Measurements from ENCODE around the gene RCN2. TPM values are rescaled to one million over a fixed set of nuclear protein-coding genes. Genes with fewer than 3 reads are reported as not detected.

The RCN2 gene
- total RNA-seq, 1 experiment from 2014 or later: 130 TPM

GRCh38 chr15:76912430-76912829, 19.1 kb upstream of the RCN2 start:
- no peaks in the 10 kb centered on the region; the same call in 1 of the 2 replicates for H3K27me3 ChIP-seq (ENCODE audit: control insufficient read depth, insufficient read depth, low read length)
- DNase-seq: no peak
- no peak overlapping the region for H3K4me3 ChIP-seq (ENCODE audit: insufficient read depth, low read depth, low read length)
- H3K36me3 ChIP-seq (replicated peaks; ENCODE audit: control insufficient read depth, insufficient read depth, low read length): no peaks in the 10 kb centered on the region

- H3K27me3 ChIP-seq (ENCODE audit: control insufficient read depth, insufficient read depth, low read length): no peaks in the 10 kb centered on the region; the same call in 1 of the 2 replicates
- H3K36me3 ChIP-seq (replicated peaks; ENCODE audit: control insufficient read depth, insufficient read depth, low read length): no peaks in the 10 kb centered on the region
- no peak for DNase-seq
- H3K4me3 ChIP-seq (ENCODE audit: insufficient read depth, low read depth, low read length): no peak overlapping the region
Measured at GRCh38 chr15:76913737-76914136, 17.8 kb upstream of the RCN2 start.

- Histone ChIP-seq H3K27me3 (ENCODE audit: control insufficient read depth, insufficient read depth, low read length) (no peaks in the 10 kb centered on the region; the same call in 1 of the 2 replicates), H3K36me3 (replicated peaks; ENCODE audit: control insufficient read depth, insufficient read depth, low read length) (no peaks in the 10 kb centered on the region), H3K4me3 (ENCODE audit: insufficient read depth, low read depth, low read length) (no peak overlapping the region)
- no peak for DNase-seq
Measured at GRCh38 chr15:76916369-76916768, 15.2 kb upstream of the RCN2 start.

- no peaks in the 10 kb centered on the region; the same call in 1 of the 2 replicates for H3K27me3 ChIP-seq (ENCODE audit: control insufficient read depth, insufficient read depth, low read length)
- H3K36me3 ChIP-seq (replicated peaks; ENCODE audit: control insufficient read depth, insufficient read depth, low read length): peaks cover 4% of the 10 kb centered on the region
- H3K4me3 ChIP-seq (ENCODE audit: insufficient read depth, low read depth, low read length): no peak overlapping the region
- no peak for DNase-seq
Measured at GRCh38 chr15:76928201-76928600, 3.3 kb upstream of the RCN2 start.

GRCh38 chr15:76929011-76929760, 2.4 kb upstream of the RCN2 start:
- Histone ChIP-seq H3K27me3 (ENCODE audit: control insufficient read depth, insufficient read depth, low read length) (no peaks in the 10 kb centered on the region; the same call in 1 of the 2 replicates), H3K4me3 (ENCODE audit: insufficient read depth, low read depth, low read length) (no peak overlapping the region)

GRCh38 chr15:76930831-76931396, 635 bp upstream of the RCN2 start:
- Histone ChIP-seq H3K4me3 (ENCODE audit: insufficient read depth, low read depth, low read length) (peak overlapping the region; percentile 34), H3K36me3 (replicated peaks; ENCODE audit: control insufficient read depth, insufficient read depth, low read length) (peaks cover 15% of the 10 kb centered on the region), H3K27me3 (ENCODE audit: control insufficient read depth, insufficient read depth, low read length) (no peaks in the 10 kb centered on the region; the same call in 1 of the 2 replicates)
- no peak for DNase-seq

More at GRCh38 chr15:76929011-76929760, 2.4 kb upstream of the RCN2 start:
- peaks cover 9% of the 10 kb centered on the region for H3K36me3 ChIP-seq (replicated peaks; ENCODE audit: control insufficient read depth, insufficient read depth, low read length)
- no peak for DNase-seq

GRCh38 chr15:76932135-76932966, 802 bp downstream of the RCN2 start:
- Histone ChIP-seq H3K4me3 (ENCODE audit: insufficient read depth, low read depth, low read length) (peak overlapping the region; percentile 82), H3K36me3 (replicated peaks; ENCODE audit: control insufficient read depth, insufficient read depth, low read length) (peaks cover 17% of the 10 kb centered on the region), H3K27me3 (ENCODE audit: control insufficient read depth, insufficient read depth, low read length) (no peaks in the 10 kb centered on the region)
- DNase-seq: no peak

GRCh38 chr15:76935620-76936019, 4.1 kb downstream of the RCN2 start:
- no peak for DNase-seq
- H3K36me3 ChIP-seq (replicated peaks; ENCODE audit: control insufficient read depth, insufficient read depth, low read length): peaks cover 22% of the 10 kb centered on the region
- H3K4me3 ChIP-seq (ENCODE audit: insufficient read depth, low read depth, low read length): no peak overlapping the region
- H3K27me3 ChIP-seq (ENCODE audit: control insufficient read depth, insufficient read depth, low read length): no peaks in the 10 kb centered on the region

GRCh38 chr15:76936671-76937070, 5.1 kb downstream of the RCN2 start:
- no peak for DNase-seq
- H3K27me3 ChIP-seq (ENCODE audit: control insufficient read depth, insufficient read depth, low read length): no peaks in the 10 kb centered on the region
- no peak overlapping the region for H3K4me3 ChIP-seq (ENCODE audit: insufficient read depth, low read depth, low read length)
- peaks cover 22% of the 10 kb centered on the region for H3K36me3 ChIP-seq (replicated peaks; ENCODE audit: control insufficient read depth, insufficient read depth, low read length)

- Histone ChIP-seq H3K4me3 (ENCODE audit: insufficient read depth, low read depth, low read length) (no peak overlapping the region), H3K27me3 (ENCODE audit: control insufficient read depth, insufficient read depth, low read length) (no peaks in the 10 kb centered on the region), H3K36me3 (replicated peaks; ENCODE audit: control insufficient read depth, insufficient read depth, low read length) (peaks cover 14% of the 10 kb centered on the region)
- no peak for DNase-seq
Measured at GRCh38 chr15:76938752-76939151, 7.2 kb downstream of the RCN2 start.

- DNase-seq: no peak
- Histone ChIP-seq H3K27me3 (ENCODE audit: control insufficient read depth, insufficient read depth, low read length) (no peaks in the 10 kb centered on the region), H3K36me3 (replicated peaks; ENCODE audit: control insufficient read depth, insufficient read depth, low read length) (peaks cover 13% of the 10 kb centered on the region), H3K4me3 (ENCODE audit: insufficient read depth, low read depth, low read length) (no peak overlapping the region)
Measured at GRCh38 chr15:76939715-76940114, 8.2 kb downstream of the RCN2 start.

GRCh38 chr15:76941636-76942035, 10.1 kb downstream of the RCN2 start:
- Histone ChIP-seq H3K27me3 (ENCODE audit: control insufficient read depth, insufficient read depth, low read length) (no peaks in the 10 kb centered on the region), H3K36me3 (replicated peaks; ENCODE audit: control insufficient read depth, insufficient read depth, low read length) (peaks cover 6% of the 10 kb centered on the region), H3K4me3 (ENCODE audit: insufficient read depth, low read depth, low read length) (no peak overlapping the region)
- DNase-seq: no peak

- H3K36me3 ChIP-seq (replicated peaks; ENCODE audit: control insufficient read depth, insufficient read depth, low read length): peaks cover 7% of the 10 kb centered on the region
- no peak for DNase-seq
- no peaks in the 10 kb centered on the region for H3K27me3 ChIP-seq (ENCODE audit: control insufficient read depth, insufficient read depth, low read length)
- H3K4me3 ChIP-seq (ENCODE audit: insufficient read depth, low read depth, low read length): no peak overlapping the region
Measured at GRCh38 chr15:76942331-76942730, 10.8 kb downstream of the RCN2 start.

- no peak overlapping the region for H3K4me3 ChIP-seq (ENCODE audit: insufficient read depth, low read depth, low read length)
- no peak for DNase-seq
- peaks cover 13% of the 10 kb centered on the region for H3K36me3 ChIP-seq (replicated peaks; ENCODE audit: control insufficient read depth, insufficient read depth, low read length)
- no peaks in the 10 kb centered on the region for H3K27me3 ChIP-seq (ENCODE audit: control insufficient read depth, insufficient read depth, low read length)
Measured at GRCh38 chr15:76945494-76946093, 14.0 kb downstream of the RCN2 start.
